HEK293T (cell line): Measurements from ENCODE around the gene FBLIM1.

Source experiments
- ARNT ChIP-seq: fragments of 450-650 bp; IDR thresholded peaks from 2 replicates; pipeline ENCODE4 v1.6.1; 2017; ENCODE audit warnings: mild to moderate bottlenecking
- BHLHE40 ChIP-seq: fragments of 450-650 bp; IDR thresholded peaks from 2 replicates; pipeline ENCODE4 v1.6.1; 2016; ENCODE audit warnings: mild to moderate bottlenecking, moderate library complexity, borderline replicate concordance
- CTBP1 ChIP-seq: fragments of 450-650 bp; IDR thresholded peaks from 2 replicates; pipeline ENCODE4 v1.6.1; 2016; ENCODE audit warnings: borderline replicate concordance
- ELF4 ChIP-seq: fragments of 450-650 bp; IDR thresholded peaks from 2 replicates; pipeline ENCODE4 v1.6.1; 2017; ENCODE audit warnings: antibody characterized with exemption
- FOXA1 ChIP-seq: fragments of 450-650 bp; IDR thresholded peaks from 2 replicates; pipeline ENCODE4 v1.6.1; 2016; ENCODE audit warnings: mild to moderate bottlenecking
- FOXK2 ChIP-seq: fragments of 450-650 bp; IDR thresholded peaks from 2 replicates; pipeline ENCODE4 v1.6.1; 2016; ENCODE audit warnings: mild to moderate bottlenecking
- FOXM1 ChIP-seq: fragments of 450-650 bp; IDR thresholded peaks from 2 replicates; pipeline ENCODE4 v1.6.1; 2017; ENCODE audit warnings: mild to moderate bottlenecking, borderline replicate concordance
- HDGF ChIP-seq: fragments of 450-650 bp; IDR thresholded peaks from 2 replicates; pipeline ENCODE4 v1.6.1; 2017; ENCODE audit warnings: antibody characterized with exemption, borderline replicate concordance
- L3MBTL2 ChIP-seq: fragments of 450-650 bp; conservative IDR thresholded peaks from 2 replicates; pipeline ENCODE4 v1.6.1; 2016; ENCODE audit warnings: mild to moderate bottlenecking
- NFRKB ChIP-seq: fragments of 450-650 bp; IDR thresholded peaks from 2 replicates; pipeline ENCODE4 v1.6.1; 2016; ENCODE audit warnings: mild to moderate bottlenecking, moderate library complexity
- PKNOX1 ChIP-seq: fragments of 450-650 bp; IDR thresholded peaks from 2 replicates; pipeline ENCODE4 v1.6.1; 2016
- SP1 ChIP-seq: fragments of 450-650 bp; IDR thresholded peaks from 2 replicates; pipeline ENCODE4 v1.6.1; 2017
- SUZ12 ChIP-seq: fragments of 450-650 bp; IDR thresholded peaks from 2 replicates; pipeline ENCODE4 v1.6.1; 2016; ENCODE audit warnings: mild to moderate bottlenecking
- ZNF384 ChIP-seq: fragments of 450-650 bp; IDR thresholded peaks from 2 replicates; pipeline ENCODE4 v1.6.1; 2016

- TF ChIP-seq FOXA1, result no peak
- no peak for TF ChIP-seq SP1
- TF ChIP-seq ELF4, result no peak
- no peak for TF ChIP-seq CTBP1
- TF ChIP-seq SUZ12, result no peak
- no peak for TF ChIP-seq FOXM1
- no peak for TF ChIP-seq NFRKB
- TF ChIP-seq PKNOX1, result no peak
- no peak for TF ChIP-seq BHLHE40
- TF ChIP-seq L3MBTL2, result no peak
- no peak for TF ChIP-seq ZNF384
- no peak for TF ChIP-seq FOXK2
- TF ChIP-seq HDGF, result no peak
- TF ChIP-seq ARNT, result no peak
Measured at GRCh38 chr1:15810073-15810472, 51.5 kb downstream of the FBLIM1 start.
